ENCODE data around the gene TGFBR3. TPM values are rescaled to one million over a fixed set of nuclear protein-coding genes. Genes with fewer than 3 reads are reported as not detected.

Gene TGFBR3
- total RNA-seq, 1 experiment from 2014 or later: not detected

- no peaks in the 10 kb centered on the region for H3K4me1 ChIP-seq (ENCODE audit: low read length)
- no peaks in the 10 kb centered on the region for H4K20me1 ChIP-seq (ENCODE audit: insufficient read depth, low read depth, low read length)
- 0 out of 2 replicates have a peak, but pooled peaks cover 2% of the 10 kb centered on the region for H3K27me3 ChIP-seq (ENCODE audit: low read length)
- H3K4me3 ChIP-seq (ENCODE audit: low read length): no peak overlapping the region
- no peak overlapping the region for H3K9ac ChIP-seq (ENCODE audit: low read length)
- no peak overlapping the region for H3K27ac ChIP-seq (ENCODE audit: low read length)
- H3K9me3 ChIP-seq (ENCODE audit: low read length): no peaks in the 10 kb centered on the region
- H3K9me2 ChIP-seq (replicated peaks; ENCODE audit: insufficient read depth, low read length): no peaks in the 10 kb centered on the region
- H3K79me2 ChIP-seq (ENCODE audit: low read length): no peaks in the 10 kb centered on the region
- no peak overlapping the region for H3K4me2 ChIP-seq (ENCODE audit: low read depth, low read length, poor library complexity, severe bottlenecking)
- H2AFZ ChIP-seq (ENCODE audit: low read length): no peak overlapping the region
- H3K36me3 ChIP-seq (ENCODE audit: insufficient read depth, low read length): no peaks in the 10 kb centered on the region
- no peak for DNase-seq
These were observed 144.0 kb downstream of the TGFBR3 start for GRCh38 chr1:91741906-91742305.

- no peak overlapping the region for H2AFZ ChIP-seq (ENCODE audit: low read length)
- H3K4me1 ChIP-seq (ENCODE audit: low read length): no peaks in the 10 kb centered on the region
- H3K27me3 ChIP-seq (ENCODE audit: low read length): 0 out of 2 replicates have a peak, but pooled peaks cover 2% of the 10 kb centered on the region
- H3K27ac ChIP-seq (ENCODE audit: low read length): no peak overlapping the region
- no peak overlapping the region for H3K4me3 ChIP-seq (ENCODE audit: low read length)
- H3K36me3 ChIP-seq (ENCODE audit: insufficient read depth, low read length): no peaks in the 10 kb centered on the region
- DNase-seq: no peak
- H4K20me1 ChIP-seq (ENCODE audit: insufficient read depth, low read depth, low read length): no peaks in the 10 kb centered on the region
- no peaks in the 10 kb centered on the region for H3K9me3 ChIP-seq (ENCODE audit: low read length)
- no peak overlapping the region for H3K4me2 ChIP-seq (ENCODE audit: low read depth, low read length, poor library complexity, severe bottlenecking)
- H3K9me2 ChIP-seq (replicated peaks; ENCODE audit: insufficient read depth, low read length): no peaks in the 10 kb centered on the region
- no peak overlapping the region for H3K9ac ChIP-seq (ENCODE audit: low read length)
- no peaks in the 10 kb centered on the region for H3K79me2 ChIP-seq (ENCODE audit: low read length)
These were observed 144.7 kb downstream of the TGFBR3 start for GRCh38 chr1:91741301-91741700.

GRCh38 chr1:91737650-91738049 lies 148.3 kb downstream of the TGFBR3 start:
- Histone ChIP-seq H3K36me3 (ENCODE audit: insufficient read depth, low read length) (no peaks in the 10 kb centered on the region), H3K4me1 (ENCODE audit: low read length) (no peaks in the 10 kb centered on the region), H3K9me2 (replicated peaks; ENCODE audit: insufficient read depth, low read length) (no peaks in the 10 kb centered on the region), H3K9ac (ENCODE audit: low read length) (no peak overlapping the region), H3K4me2 (ENCODE audit: low read depth, low read length, poor library complexity, severe bottlenecking) (no peak overlapping the region), H3K27me3 (ENCODE audit: low read length) (no peaks in the 10 kb centered on the region), H4K20me1 (ENCODE audit: insufficient read depth, low read depth, low read length) (no peaks in the 10 kb centered on the region), H3K79me2 (ENCODE audit: low read length) (no peaks in the 10 kb centered on the region), H3K4me3 (ENCODE audit: low read length) (no peak overlapping the region), H3K27ac (ENCODE audit: low read length) (no peak overlapping the region), H3K9me3 (ENCODE audit: low read length) (no peaks in the 10 kb centered on the region), H2AFZ (ENCODE audit: low read length) (no peak overlapping the region)
- no peak for DNase-seq

GRCh38 chr1:91736715-91737615 lies 149.0 kb downstream of the TGFBR3 start:
- no peak for DNase-seq
- H3K9me3 ChIP-seq (ENCODE audit: low read length): no peaks in the 10 kb centered on the region
- no peaks in the 10 kb centered on the region for H3K36me3 ChIP-seq (ENCODE audit: insufficient read depth, low read length)
- no peak overlapping the region for H3K27ac ChIP-seq (ENCODE audit: low read length)
- H3K4me2 ChIP-seq (ENCODE audit: low read depth, low read length, poor library complexity, severe bottlenecking): no peak overlapping the region
- no peaks in the 10 kb centered on the region for H3K9me2 ChIP-seq (replicated peaks; ENCODE audit: insufficient read depth, low read length)
- H4K20me1 ChIP-seq (ENCODE audit: insufficient read depth, low read depth, low read length): no peaks in the 10 kb centered on the region
- no peak overlapping the region for H2AFZ ChIP-seq (ENCODE audit: low read length)
- no peaks in the 10 kb centered on the region for H3K27me3 ChIP-seq (ENCODE audit: low read length)
- no peaks in the 10 kb centered on the region for H3K79me2 ChIP-seq (ENCODE audit: low read length)
- no peak overlapping the region for H3K4me3 ChIP-seq (ENCODE audit: low read length)
- H3K4me1 ChIP-seq (ENCODE audit: low read length): no peaks in the 10 kb centered on the region
- no peak overlapping the region for H3K9ac ChIP-seq (ENCODE audit: low read length)

GRCh38 chr1:91736146-91736714 lies 149.7 kb downstream of the TGFBR3 start:
- H3K79me2 ChIP-seq (ENCODE audit: low read length): no peaks in the 10 kb centered on the region
- DNase-seq: no peak
- no peak overlapping the region for H3K4me3 ChIP-seq (ENCODE audit: low read length)
- no peaks in the 10 kb centered on the region for H3K4me1 ChIP-seq (ENCODE audit: low read length)
- H3K36me3 ChIP-seq (ENCODE audit: insufficient read depth, low read length): no peaks in the 10 kb centered on the region
- H2AFZ ChIP-seq (ENCODE audit: low read length): no peak overlapping the region
- no peak overlapping the region for H3K27ac ChIP-seq (ENCODE audit: low read length)
- H3K9ac ChIP-seq (ENCODE audit: low read length): no peak overlapping the region
- H3K4me2 ChIP-seq (ENCODE audit: low read depth, low read length, poor library complexity, severe bottlenecking): no peak overlapping the region
- H3K27me3 ChIP-seq (ENCODE audit: low read length): no peaks in the 10 kb centered on the region
- no peaks in the 10 kb centered on the region for H3K9me2 ChIP-seq (replicated peaks; ENCODE audit: insufficient read depth, low read length)
- H4K20me1 ChIP-seq (ENCODE audit: insufficient read depth, low read depth, low read length): no peaks in the 10 kb centered on the region
- H3K9me3 ChIP-seq (ENCODE audit: low read length): no peaks in the 10 kb centered on the region

- H3K4me1 ChIP-seq (ENCODE audit: low read length): no peaks in the 10 kb centered on the region
- no peak overlapping the region for H3K27ac ChIP-seq (ENCODE audit: low read length)
- H3K79me2 ChIP-seq (ENCODE audit: low read length): no peaks in the 10 kb centered on the region
- H2AFZ ChIP-seq (ENCODE audit: low read length): no peak overlapping the region
- no peak overlapping the region for H3K9ac ChIP-seq (ENCODE audit: low read length)
- H3K4me3 ChIP-seq (ENCODE audit: low read length): no peak overlapping the region
- H3K9me3 ChIP-seq (ENCODE audit: low read length): no peaks in the 10 kb centered on the region
- H3K9me2 ChIP-seq (replicated peaks; ENCODE audit: insufficient read depth, low read length): no peaks in the 10 kb centered on the region
- DNase-seq: no peak
- no peaks in the 10 kb centered on the region for H3K27me3 ChIP-seq (ENCODE audit: low read length)
- no peaks in the 10 kb centered on the region for H4K20me1 ChIP-seq (ENCODE audit: insufficient read depth, low read depth, low read length)
- H3K36me3 ChIP-seq (ENCODE audit: insufficient read depth, low read length): no peaks in the 10 kb centered on the region
- no peak overlapping the region for H3K4me2 ChIP-seq (ENCODE audit: low read depth, low read length, poor library complexity, severe bottlenecking)
These were observed 150.6 kb downstream of the TGFBR3 start for GRCh38 chr1:91735266-91735845.

GRCh38 chr1:91734761-91735160 lies 151.2 kb downstream of the TGFBR3 start:
- no peaks in the 10 kb centered on the region for H3K4me1 ChIP-seq (ENCODE audit: low read length)
- no peaks in the 10 kb centered on the region for H4K20me1 ChIP-seq (ENCODE audit: insufficient read depth, low read depth, low read length)
- H3K36me3 ChIP-seq (ENCODE audit: insufficient read depth, low read length): no peaks in the 10 kb centered on the region
- H3K79me2 ChIP-seq (ENCODE audit: low read length): no peaks in the 10 kb centered on the region
- H3K4me3 ChIP-seq (ENCODE audit: low read length): no peak overlapping the region
- H3K9me3 ChIP-seq (ENCODE audit: low read length): no peaks in the 10 kb centered on the region
- no peaks in the 10 kb centered on the region for H3K9me2 ChIP-seq (replicated peaks; ENCODE audit: insufficient read depth, low read length)
- no peak overlapping the region for H2AFZ ChIP-seq (ENCODE audit: low read length)
- no peak overlapping the region for H3K27ac ChIP-seq (ENCODE audit: low read length)
- H3K27me3 ChIP-seq (ENCODE audit: low read length): no peaks in the 10 kb centered on the region
- DNase-seq: no peak
- H3K4me2 ChIP-seq (ENCODE audit: low read depth, low read length, poor library complexity, severe bottlenecking): no peak overlapping the region
- H3K9ac ChIP-seq (ENCODE audit: low read length): no peak overlapping the region

GRCh38 chr1:91733108-91733710 lies 152.7 kb downstream of the TGFBR3 start:
- no peak overlapping the region for H3K4me3 ChIP-seq (ENCODE audit: low read length)
- no peaks in the 10 kb centered on the region for H3K79me2 ChIP-seq (ENCODE audit: low read length)
- H2AFZ ChIP-seq (ENCODE audit: low read length): no peak overlapping the region
- H3K9me2 ChIP-seq (replicated peaks; ENCODE audit: insufficient read depth, low read length): no peaks in the 10 kb centered on the region
- H3K27ac ChIP-seq (ENCODE audit: low read length): no peak overlapping the region
- no peaks in the 10 kb centered on the region for H3K36me3 ChIP-seq (ENCODE audit: insufficient read depth, low read length)
- H3K27me3 ChIP-seq (ENCODE audit: low read length): no peaks in the 10 kb centered on the region
- H3K9me3 ChIP-seq (ENCODE audit: low read length): no peaks in the 10 kb centered on the region
- no peak for DNase-seq
- H3K4me2 ChIP-seq (ENCODE audit: low read depth, low read length, poor library complexity, severe bottlenecking): no peak overlapping the region
- H4K20me1 ChIP-seq (ENCODE audit: insufficient read depth, low read depth, low read length): no peaks in the 10 kb centered on the region
- H3K9ac ChIP-seq (ENCODE audit: low read length): no peak overlapping the region
- no peaks in the 10 kb centered on the region for H3K4me1 ChIP-seq (ENCODE audit: low read length)
